Measurements from ENCODE around the gene SLC16A3.

DNA sequence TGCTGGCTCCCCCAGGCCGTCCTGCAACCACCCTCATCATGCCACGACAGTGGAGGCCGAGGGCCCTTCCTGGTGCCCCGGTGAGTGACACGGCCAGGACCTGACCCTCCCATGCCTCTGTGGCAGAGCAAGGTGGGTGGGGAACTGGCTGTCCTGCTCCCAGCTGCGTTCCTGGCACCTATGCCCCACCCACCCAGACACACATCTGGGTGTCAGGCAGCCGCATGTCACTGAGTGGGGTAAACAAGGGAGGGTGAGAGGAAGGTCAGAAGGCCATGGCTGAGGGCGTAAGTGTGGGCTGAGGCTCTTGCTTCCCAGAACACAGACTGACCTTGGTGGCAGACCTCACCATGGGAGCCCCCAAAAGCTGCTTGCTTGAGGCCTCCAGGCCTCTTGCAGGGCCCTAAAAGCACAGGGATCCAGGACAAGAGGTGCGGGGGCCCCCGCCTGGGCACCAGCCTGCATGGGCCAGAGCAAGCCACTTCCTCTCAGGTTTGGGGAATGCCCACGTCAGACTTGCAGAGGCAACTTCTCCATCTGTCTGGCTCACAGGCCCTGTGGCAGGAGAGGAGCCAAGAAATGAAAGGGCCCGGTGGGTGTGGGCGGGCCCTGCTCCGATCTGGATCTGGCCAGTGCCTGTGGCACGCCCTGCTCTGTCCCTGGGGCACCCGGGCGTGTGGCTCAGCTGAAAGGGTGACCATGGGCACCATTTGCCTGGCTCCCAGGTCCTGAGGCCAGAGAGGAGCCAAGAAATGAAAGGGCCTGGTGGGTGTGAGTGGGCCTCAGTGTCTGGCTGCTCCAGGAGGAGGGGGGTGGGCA, 12.3 kb upstream of the SLC16A3 start:
- TF ChIP-seq, protein P1, sequence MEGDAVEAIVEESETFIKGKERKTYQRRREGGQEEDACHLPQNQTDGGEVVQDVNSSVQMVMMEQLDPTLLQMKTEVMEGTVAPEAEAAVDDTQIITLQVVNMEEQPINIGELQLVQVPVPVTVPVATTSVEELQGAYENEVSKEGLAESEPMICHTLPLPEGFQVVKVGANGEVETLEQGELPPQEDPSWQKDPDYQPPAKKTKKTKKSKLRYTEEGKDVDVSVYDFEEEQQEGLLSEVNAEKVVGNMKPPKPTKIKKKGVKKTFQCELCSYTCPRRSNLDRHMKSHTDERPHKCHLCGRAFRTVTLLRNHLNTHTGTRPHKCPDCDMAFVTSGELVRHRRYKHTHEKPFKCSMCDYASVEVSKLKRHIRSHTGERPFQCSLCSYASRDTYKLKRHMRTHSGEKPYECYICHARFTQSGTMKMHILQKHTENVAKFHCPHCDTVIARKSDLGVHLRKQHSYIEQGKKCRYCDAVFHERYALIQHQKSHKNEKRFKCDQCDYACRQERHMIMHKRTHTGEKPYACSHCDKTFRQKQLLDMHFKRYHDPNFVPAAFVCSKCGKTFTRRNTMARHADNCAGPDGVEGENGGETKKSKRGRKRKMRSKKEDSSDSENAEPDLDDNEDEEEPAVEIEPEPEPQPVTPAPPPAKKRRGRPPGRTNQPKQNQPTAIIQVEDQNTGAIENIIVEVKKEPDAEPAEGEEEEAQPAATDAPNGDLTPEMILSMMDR (conservative IDR thresholded peaks at IDR 0.05; ENCODE audit: low read length) = no peak
- TF ChIP-seq EZH2phosphoT487 (IDR thresholded peaks at IDR 0.05; ENCODE audit: borderline replicate concordance) = no peak
